H1 (cell line): ENCODE results near the gene SPRN. TPM values are rescaled to one million over a fixed set of nuclear protein-coding genes. Genes with fewer than 3 reads are reported as not detected.

Source experiments
- BACH1 ChIP-seq: IDR thresholded peaks from 2 replicates; pipeline ENCODE4 v1.6.1; 2012; ENCODE audit warnings: low read length, improper control_type of control experiment
- CBX5 ChIP-seq: fragments of 300-800, 300-1000 bp; sonication (generic); IDR thresholded peaks from 2 replicates; pipeline ENCODE4 v1.7.1; 2016; ENCODE audit warnings: antibody characterized with exemption, low read length, low read depth
- GTF2F1 ChIP-seq: IDR thresholded peaks from 2 replicates; pipeline ENCODE4 v1.6.1; 2012; ENCODE audit warnings: low read depth, low read length, improper control_type of control experiment, borderline replicate concordance
- HDAC6 ChIP-seq: IDR thresholded peaks from one replicate; pipeline ENCODE4 v1.7.1; 2012; ENCODE audit warnings: low read depth, mild to moderate bottlenecking, inconsistent platforms, low read length, moderate library complexity
- NANOG ChIP-seq: IDR thresholded peaks from 2 replicates; pipeline ENCODE4 v1.6.1; 2011; ENCODE audit warnings: low read length, low read depth, mild to moderate bottlenecking, inconsistent platforms; ENCODE audit not compliant: insufficient read depth, poor library complexity, severe bottlenecking
- PHF8 ChIP-seq: fragments of 200-600 bp; sonication (generic); conservative IDR thresholded peaks from 2 replicates; pipeline ENCODE4 v1.7.1; 2012; ENCODE audit warnings: low read depth, mild to moderate bottlenecking, inconsistent platforms, low read length, moderate library complexity
- SP1 ChIP-seq: IDR thresholded peaks from 2 replicates; pipeline ENCODE4 v1.6.1; 2011; ENCODE audit warnings: low read depth, low read length
- TCF12 ChIP-seq: IDR thresholded peaks from 2 replicates; pipeline ENCODE4 v1.6.1; 2011; ENCODE audit warnings: low read depth, mild to moderate bottlenecking, low read length
- polyA plus RNA-seq, 7 experiments: library from polyadenylated mRNA; depleted of rRNA in 3 of 7; stranded (reverse) in 5 of 7; unstranded in 2 of 7; fragments of >200 nt in 5 of 7; fragments of 200-250 nt in 2 of 7; gene quantifications; 1 replicate in 5 of 7; 2 replicates in 1 of 7; 4 replicates in 1 of 7; pipeline versions ENCODE4 v1.2.1 to v1.2.3, GENCODE V29; 2011 to 2013; ENCODE audit warnings: missing spikeins in 2 of 7, mixed read lengths in 2 of 7
- total RNA-seq: library from RNA; stranded (reverse); fragmentation: NEBNext Ultra II Directional; extraction: Animal tissue kit (Norgen Biotek cat#: 25700); gene quantifications from 2 replicates; pipeline ENCODE4 v1.2.1, GENCODE V29; 2021
- TF ChIP-seq, protein P1 (sequence below): fragments of 300-600 bp; sonication (generic); IDR thresholded peaks from 2 replicates; pipeline ENCODE4 v1.7.1; 2012; ENCODE audit warnings: low read length, moderate library complexity, mild to moderate bottlenecking, inconsistent platforms; ENCODE audit not compliant: insufficient replicate concordance
- TF ChIP-seq, protein P2 (sequence below): IDR thresholded peaks from 2 replicates; pipeline ENCODE4 v1.6.1; 2012; ENCODE audit warnings: inconsistent platforms

Gene SPRN
- total and polyA plus RNA-seq, 2 of the 8 experiments (the other 6 are each of a cell fraction or from before 2014, with no cell fraction given), result 0.23 to 0.24 TPM

DNA sequence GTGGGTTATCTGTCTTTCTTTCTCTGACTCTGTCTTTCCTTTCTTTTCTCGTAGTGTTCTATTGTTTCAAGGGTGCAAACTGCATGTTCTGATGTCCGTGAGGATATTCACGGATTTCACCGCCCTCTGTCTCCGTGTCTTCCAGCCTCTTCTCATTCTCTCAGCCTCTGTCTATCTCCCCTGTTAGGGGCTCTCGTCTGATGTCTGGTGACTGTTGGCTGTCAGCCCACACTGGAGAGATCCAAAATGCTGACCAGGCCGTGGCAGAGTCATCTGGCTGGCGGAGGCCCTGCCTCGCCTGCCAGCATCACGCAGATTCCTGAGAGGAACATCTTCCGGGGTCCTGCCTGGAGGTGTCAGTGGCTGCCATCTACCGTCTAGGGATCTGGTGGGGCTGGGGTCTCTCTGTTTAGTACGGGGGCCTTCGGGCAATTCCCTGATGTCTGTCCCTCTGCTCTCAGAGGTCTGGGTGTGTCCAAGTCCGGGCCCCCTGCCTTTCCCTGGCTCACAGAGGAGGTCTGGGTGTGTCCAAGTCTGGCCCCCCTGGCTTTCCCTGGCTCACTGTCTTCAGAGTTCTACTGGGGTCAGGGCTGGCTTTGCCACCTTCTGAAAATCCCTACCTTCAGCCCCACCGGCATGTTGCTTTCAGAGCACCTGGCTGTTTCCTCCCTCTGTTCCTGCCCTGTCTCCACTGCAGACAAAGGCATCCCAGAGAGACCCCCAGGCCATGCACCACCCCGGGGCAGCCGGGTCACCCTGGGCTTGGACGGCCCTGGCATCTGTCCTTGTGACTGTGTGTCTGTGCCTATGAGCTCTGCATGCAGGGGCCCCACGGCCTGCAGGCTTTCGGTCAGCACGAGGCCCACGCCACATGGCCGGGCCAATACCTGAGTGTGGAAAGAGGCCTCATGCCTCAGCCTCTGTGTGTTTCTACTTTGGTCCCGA lies 15.4 kb upstream of the SPRN start (continued):
- TF ChIP-seq, protein P1, sequence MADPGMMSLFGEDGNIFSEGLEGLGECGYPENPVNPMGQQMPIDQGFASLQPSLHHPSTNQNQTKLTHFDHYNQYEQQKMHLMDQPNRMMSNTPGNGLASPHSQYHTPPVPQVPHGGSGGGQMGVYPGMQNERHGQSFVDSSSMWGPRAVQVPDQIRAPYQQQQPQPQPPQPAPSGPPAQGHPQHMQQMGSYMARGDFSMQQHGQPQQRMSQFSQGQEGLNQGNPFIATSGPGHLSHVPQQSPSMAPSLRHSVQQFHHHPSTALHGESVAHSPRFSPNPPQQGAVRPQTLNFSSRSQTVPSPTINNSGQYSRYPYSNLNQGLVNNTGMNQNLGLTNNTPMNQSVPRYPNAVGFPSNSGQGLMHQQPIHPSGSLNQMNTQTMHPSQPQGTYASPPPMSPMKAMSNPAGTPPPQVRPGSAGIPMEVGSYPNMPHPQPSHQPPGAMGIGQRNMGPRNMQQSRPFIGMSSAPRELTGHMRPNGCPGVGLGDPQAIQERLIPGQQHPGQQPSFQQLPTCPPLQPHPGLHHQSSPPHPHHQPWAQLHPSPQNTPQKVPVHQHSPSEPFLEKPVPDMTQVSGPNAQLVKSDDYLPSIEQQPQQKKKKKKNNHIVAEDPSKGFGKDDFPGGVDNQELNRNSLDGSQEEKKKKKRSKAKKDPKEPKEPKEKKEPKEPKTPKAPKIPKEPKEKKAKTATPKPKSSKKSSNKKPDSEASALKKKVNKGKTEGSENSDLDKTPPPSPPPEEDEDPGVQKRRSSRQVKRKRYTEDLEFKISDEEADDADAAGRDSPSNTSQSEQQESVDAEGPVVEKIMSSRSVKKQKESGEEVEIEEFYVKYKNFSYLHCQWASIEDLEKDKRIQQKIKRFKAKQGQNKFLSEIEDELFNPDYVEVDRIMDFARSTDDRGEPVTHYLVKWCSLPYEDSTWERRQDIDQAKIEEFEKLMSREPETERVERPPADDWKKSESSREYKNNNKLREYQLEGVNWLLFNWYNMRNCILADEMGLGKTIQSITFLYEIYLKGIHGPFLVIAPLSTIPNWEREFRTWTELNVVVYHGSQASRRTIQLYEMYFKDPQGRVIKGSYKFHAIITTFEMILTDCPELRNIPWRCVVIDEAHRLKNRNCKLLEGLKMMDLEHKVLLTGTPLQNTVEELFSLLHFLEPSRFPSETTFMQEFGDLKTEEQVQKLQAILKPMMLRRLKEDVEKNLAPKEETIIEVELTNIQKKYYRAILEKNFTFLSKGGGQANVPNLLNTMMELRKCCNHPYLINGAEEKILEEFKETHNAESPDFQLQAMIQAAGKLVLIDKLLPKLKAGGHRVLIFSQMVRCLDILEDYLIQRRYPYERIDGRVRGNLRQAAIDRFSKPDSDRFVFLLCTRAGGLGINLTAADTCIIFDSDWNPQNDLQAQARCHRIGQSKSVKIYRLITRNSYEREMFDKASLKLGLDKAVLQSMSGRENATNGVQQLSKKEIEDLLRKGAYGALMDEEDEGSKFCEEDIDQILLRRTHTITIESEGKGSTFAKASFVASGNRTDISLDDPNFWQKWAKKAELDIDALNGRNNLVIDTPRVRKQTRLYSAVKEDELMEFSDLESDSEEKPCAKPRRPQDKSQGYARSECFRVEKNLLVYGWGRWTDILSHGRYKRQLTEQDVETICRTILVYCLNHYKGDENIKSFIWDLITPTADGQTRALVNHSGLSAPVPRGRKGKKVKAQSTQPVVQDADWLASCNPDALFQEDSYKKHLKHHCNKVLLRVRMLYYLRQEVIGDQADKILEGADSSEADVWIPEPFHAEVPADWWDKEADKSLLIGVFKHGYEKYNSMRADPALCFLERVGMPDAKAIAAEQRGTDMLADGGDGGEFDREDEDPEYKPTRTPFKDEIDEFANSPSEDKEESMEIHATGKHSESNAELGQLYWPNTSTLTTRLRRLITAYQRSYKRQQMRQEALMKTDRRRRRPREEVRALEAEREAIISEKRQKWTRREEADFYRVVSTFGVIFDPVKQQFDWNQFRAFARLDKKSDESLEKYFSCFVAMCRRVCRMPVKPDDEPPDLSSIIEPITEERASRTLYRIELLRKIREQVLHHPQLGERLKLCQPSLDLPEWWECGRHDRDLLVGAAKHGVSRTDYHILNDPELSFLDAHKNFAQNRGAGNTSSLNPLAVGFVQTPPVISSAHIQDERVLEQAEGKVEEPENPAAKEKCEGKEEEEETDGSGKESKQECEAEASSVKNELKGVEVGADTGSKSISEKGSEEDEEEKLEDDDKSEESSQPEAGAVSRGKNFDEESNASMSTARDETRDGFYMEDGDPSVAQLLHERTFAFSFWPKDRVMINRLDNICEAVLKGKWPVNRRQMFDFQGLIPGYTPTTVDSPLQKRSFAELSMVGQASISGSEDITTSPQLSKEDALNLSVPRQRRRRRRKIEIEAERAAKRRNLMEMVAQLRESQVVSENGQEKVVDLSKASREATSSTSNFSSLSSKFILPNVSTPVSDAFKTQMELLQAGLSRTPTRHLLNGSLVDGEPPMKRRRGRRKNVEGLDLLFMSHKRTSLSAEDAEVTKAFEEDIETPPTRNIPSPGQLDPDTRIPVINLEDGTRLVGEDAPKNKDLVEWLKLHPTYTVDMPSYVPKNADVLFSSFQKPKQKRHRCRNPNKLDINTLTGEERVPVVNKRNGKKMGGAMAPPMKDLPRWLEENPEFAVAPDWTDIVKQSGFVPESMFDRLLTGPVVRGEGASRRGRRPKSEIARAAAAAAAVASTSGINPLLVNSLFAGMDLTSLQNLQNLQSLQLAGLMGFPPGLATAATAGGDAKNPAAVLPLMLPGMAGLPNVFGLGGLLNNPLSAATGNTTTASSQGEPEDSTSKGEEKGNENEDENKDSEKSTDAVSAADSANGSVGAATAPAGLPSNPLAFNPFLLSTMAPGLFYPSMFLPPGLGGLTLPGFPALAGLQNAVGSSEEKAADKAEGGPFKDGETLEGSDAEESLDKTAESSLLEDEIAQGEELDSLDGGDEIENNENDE, result no peak
- TF ChIP-seq GTF2F1 (no peak), NANOG (no peak), BACH1 (no peak), HDAC6 (no peak), CBX5 (no peak), TCF12 (no peak), SP1 (no peak), PHF8 (no peak)
- TF ChIP-seq, protein P2, sequence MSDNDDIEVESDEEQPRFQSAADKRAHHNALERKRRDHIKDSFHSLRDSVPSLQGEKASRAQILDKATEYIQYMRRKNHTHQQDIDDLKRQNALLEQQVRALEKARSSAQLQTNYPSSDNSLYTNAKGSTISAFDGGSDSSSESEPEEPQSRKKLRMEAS, result no peak
